GM12873 (cell line): ENCODE data around the gene MCF2L.

ENCODE experiments used
- CTCF ChIP-seq: IDR thresholded peaks from 2 replicates; pipeline ENCODE4 v1.5.1; 2012; ENCODE audit warnings: low read depth, mild to moderate bottlenecking, moderate library complexity, low read length, control low read depth; ENCODE audit not compliant: insufficient read depth; ENCODE audit errors: missing control alignments

MCF2L gene

DNA sequence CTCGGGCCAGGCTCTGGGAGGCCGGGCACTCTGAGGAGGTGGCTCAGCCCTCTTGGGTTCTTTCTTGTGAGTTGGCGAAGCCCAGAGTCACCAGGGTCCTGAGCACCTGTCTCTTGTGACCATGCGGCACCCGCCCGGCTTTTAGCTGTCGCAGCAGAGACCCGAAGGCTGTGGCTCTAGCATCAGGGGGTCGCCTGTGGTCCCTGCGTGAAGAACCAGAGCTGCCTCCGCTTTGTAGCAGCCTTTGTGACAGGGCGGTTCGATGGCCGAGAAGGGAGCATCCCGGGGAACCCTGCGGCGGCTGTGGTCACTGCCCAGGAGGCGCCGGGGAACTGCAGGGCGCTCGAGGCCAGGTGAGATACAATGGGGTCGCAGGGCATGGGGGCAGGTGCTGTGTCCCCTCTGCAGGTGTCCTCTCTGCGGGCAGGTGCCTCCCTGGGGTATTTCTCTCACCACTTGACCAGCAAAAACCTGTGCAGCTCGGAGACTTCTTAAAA, 10.4 kb downstream of the MCF2L start:
- no peak for TF ChIP-seq CTCF

DNA sequence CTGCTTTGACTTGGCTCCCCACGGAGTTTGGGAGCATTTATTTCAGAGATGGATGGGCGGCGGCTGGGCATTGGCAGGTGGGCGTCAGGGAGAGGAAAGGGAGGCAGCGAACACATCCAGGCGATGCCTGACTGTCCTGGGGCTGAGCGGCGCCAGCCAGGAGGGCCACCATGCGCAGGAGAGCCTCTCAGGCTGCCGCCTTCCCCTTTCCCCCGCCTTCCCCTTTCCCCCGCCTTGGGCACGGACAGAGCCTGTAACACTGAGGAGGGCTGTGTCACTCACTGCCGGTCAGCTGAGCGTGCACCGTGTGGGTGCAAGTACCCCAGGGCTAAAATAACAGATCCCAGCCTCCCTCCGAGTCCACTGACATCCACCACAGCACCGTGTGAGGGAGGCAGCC, 11.4 kb downstream of the MCF2L start:
- no peak for TF ChIP-seq CTCF

DNA sequence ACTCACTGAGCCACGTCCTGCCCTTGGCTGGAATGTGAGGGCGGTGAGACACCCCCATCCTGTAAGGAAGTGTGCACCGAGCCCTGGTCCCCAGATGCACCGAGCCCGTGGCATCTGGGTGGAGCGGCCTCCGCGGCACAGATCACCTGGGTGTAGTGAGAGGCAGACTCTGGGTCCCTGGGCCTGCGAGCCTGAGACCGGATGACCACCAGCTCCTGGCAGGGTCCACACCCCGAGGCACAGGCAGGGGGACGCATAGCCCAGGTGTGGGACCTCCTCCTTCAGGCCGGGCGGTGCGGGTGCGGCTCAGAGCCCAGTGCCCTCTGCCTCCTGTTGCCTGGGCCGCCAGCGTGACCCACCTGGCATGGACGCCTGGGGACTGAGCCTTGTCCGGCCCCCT, 12.4 kb downstream of the MCF2L start:
- TF ChIP-seq CTCF = no peak

DNA sequence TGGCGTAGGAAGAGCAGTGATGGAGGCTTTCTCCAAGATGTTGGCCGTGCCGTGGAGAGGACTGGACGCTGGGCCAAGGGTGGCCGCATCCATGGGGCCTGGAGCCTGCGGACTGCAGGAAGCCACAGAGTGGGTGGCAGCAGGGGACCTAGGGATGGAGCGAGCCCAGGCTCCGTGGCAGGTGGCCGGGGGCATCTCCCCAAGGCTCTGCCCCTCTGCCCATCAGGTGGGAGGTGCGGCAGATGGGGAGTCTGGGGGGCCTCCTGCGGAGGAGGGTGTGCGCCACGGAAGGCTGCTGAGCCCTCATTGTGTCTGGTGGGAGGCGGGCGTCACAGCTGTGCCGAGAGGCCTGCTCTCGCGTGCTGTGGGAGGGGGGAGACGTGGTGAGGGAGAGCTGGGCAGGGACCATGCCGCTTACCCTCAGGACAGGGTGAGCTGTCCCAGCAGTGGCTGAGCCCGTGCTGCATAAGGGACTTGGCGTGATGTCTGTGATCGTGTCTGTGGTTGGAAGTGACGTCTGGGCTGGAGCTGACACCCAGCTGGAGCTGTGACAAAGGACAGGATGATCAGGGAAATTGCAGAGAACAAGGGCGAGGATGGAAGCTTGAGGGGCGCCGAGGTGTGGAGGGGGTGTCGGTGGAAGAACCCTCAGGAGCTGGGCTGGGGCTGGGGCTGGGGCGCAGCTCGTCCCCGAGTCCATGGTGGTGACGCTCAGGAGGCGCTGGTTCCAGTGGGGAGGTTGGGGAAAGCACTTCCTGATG, 13.4 kb downstream of the MCF2L start:
- TF ChIP-seq CTCF = no peak

- no peak for TF ChIP-seq CTCF
These were observed 14.0 kb downstream of the MCF2L start for GRCh38 chr13:112983042-112983305.

- no peak for TF ChIP-seq CTCF
These were observed 14.6 kb downstream of the MCF2L start for GRCh38 chr13:112983428-112984196.

- TF ChIP-seq CTCF = no peak
These were observed 15.5 kb downstream of the MCF2L start for GRCh38 chr13:112984501-112984900.
